ENCODE results near the gene ARHGEF38. TPM values are rescaled to one million over a fixed set of nuclear protein-coding genes. Genes with fewer than 3 reads are reported as not detected.

The ARHGEF38 gene
- polyA plus RNA-seq, 1 donor from 2014 or later: not detected

DNA sequence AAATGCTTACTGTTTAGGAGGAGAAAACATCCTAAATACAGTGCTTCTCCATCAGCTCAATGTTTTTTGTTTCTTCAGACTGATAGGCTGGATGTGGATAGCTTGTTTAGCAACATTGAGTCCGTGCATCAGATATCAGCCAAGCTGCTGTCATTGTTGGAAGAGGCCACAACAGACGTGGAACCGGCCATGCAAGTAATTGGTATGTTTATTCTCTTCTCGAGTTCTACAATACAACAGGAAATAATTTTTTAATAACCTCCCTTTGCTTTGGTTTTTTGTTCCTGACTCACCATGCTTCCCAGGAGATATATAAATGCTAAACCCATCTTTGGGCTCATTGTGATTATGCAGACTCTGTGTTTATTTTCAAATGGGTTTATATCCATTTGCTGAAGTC is 60.9 kb downstream of the ARHGEF38 start:
- Mint-ChIP-seq H3K27me3 (peaks cover 3% of the 10 kb centered on the region), H3K9me3 (peaks cover 0 to 12% (median 3%) of the 10 kb centered on the region in 3 donors), H3K4me1 (peaks cover 0 to 2% (median 0%) of the 10 kb centered on the region in 3 donors), H3K27ac (no peak overlapping the region), H3K4me3 (no peak overlapping the region), H3K36me3 (no peaks in the 10 kb centered on the region)

DNA sequence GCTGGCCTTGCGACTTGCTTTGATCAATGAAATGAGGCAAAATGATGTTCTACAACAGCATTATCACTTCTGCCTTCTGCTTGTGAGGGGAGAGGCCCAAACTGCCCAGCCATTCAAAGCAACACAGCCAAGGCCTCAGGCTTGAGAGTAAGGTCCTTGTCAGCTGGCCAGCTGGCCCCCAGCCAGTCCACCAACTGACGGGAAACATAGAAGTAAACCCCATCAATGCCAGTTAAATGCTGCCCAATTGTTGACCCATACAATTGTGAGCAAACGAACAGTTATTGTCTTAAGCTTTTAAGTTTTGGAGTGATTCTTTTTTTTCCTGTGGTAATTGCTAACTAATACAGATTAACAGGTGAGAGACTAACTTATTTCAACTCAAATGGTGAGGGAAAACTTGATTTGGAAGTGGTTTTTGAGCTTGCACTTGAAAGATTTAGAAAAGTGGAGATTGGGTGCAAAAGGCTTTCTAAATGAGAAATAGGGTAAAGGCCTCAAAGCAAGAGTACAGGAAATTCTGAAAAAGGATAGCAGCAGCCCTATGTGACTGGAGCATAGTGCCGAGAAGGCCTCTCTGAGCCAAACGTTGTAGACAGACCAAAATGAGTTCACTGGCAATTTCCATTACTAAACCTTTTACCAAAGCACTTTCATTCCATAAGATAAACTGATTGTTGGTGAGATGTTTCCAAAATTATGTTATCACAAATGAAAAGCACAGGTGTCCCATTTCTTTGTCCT is 66.9 kb downstream of the ARHGEF38 start:
- Mint-ChIP-seq H3K27me3 (no peaks in the 10 kb centered on the region), H3K36me3 (no peaks in the 10 kb centered on the region), H3K27ac (no peak overlapping the region), H3K4me3 (no peak overlapping the region), H3K9me3 (peaks cover 0 to 7% (median 1%) of the 10 kb centered on the region in 3 donors), H3K4me1 (peaks cover 0 to 2% (median 0%) of the 10 kb centered on the region in 3 donors)

DNA sequence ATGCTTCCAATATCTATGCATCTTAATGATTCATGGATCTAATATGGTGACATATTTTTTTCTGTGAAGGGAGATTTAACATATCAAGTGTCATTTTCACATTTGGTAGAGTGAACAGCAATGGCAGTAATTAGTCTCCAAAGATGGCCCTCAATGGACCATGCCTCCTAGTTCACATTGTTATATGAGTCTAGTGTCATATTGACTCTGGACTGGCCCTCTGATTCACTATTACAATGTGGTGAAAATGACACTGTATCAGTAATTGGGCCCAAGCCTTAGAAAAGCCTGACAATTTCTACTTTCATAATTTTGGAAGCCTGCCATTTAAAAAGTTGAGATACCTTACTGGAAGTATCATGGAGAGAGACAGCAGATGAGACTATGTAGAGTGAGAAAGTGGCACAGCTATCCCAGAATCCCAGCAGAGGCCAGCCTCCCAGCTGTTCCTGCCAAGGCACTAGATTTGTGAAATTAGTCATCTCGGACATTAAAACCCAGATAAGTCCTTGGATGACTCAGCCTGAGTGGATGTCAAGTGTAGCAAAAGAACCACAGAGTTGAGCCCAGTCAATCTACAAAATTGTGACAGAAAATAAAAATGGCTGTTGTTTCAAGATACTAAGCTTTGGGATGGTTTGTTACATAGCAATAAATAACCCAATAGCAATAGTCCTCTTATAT is 68.4 kb downstream of the ARHGEF38 start:
- Mint-ChIP-seq H3K27me3 (no peaks in the 10 kb centered on the region), H3K9me3 (peaks cover 0 to 5% (median under 1%) of the 10 kb centered on the region in 3 donors), H3K4me3 (no peak overlapping the region), H3K36me3 (no peaks in the 10 kb centered on the region), H3K27ac (no peak overlapping the region), H3K4me1 (no peaks in the 10 kb centered on the region)

DNA sequence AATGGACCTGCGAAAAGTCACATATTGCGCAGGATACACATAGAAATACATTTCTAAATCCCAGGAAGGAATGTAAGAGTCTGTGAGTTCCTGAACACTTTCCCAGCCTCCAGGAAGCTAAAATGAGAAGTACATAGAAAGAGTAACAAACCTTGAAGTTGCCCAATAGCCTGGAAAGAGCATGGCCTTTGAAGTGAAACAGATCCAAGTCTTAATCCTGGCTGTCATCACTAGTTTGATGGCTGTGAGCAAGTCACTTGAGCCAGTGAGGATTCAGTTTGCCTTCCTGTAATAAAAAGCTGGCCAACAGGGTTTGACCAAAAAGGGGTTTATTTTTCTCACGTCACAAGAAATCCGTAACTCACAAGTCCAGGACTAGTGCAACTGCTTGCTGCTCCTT is 69.8 kb downstream of the ARHGEF38 start:
- Mint-ChIP-seq H3K4me3 (no peak overlapping the region), H3K4me1 (no peaks in the 10 kb centered on the region), H3K9me3 (no peaks in the 10 kb centered on the region), H3K27me3 (peaks cover 2% of the 10 kb centered on the region), H3K27ac (no peak overlapping the region), H3K36me3 (no peaks in the 10 kb centered on the region)

DNA sequence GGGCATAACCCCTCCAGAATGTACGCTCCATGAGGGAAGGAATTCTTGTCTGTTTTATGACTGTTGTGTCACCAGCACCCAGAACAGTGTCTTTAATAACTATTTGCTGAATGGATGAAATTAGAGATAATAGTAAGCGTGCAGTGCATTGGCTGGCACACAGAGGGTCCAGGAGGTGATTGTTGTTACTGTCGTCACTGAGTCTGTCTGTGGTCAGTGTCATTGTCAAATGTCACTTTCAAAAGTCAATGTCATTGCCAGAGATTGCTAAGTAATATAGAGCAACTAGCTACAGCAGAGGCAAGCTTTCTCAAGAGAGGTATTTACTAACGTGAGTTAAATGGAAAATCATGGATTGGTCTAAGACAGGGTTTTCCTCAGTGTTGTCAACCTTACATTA is 70.7 kb downstream of the ARHGEF38 start:
- Mint-ChIP-seq H3K9me3 (no peaks in the 10 kb centered on the region), H3K36me3 (no peaks in the 10 kb centered on the region), H3K4me3 (no peak overlapping the region), H3K27ac (no peak overlapping the region), H3K4me1 (no peaks in the 10 kb centered on the region), H3K27me3 (peaks cover 2% of the 10 kb centered on the region)

DNA sequence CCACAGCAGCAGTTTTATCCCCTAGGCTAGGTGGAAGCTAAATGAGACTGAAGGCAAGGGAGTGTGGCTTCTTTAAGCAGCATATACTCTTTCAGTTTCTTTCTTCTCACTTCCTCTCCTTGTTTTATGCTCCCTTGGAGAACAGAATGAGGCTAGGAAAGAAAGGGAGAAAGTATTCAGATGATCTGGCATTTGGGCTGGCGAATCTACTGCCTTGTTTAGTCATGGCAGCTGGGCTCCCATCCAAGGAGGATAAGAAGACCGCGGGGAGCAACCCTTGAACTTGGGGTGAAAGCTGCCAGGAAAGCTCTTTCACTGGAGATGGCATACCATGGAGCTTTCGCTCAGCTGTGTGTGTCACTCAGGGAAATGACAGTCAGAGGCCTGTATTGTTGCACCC is 72.1 kb downstream of the ARHGEF38 start:
- no peak overlapping the region for H3K27ac Mint-ChIP-seq
- peaks cover 2% of the 10 kb centered on the region for H3K27me3 Mint-ChIP-seq
- no peaks in the 10 kb centered on the region for H3K9me3 Mint-ChIP-seq
- H3K4me1 Mint-ChIP-seq: no peaks in the 10 kb centered on the region
- H3K36me3 Mint-ChIP-seq: no peaks in the 10 kb centered on the region
- H3K4me3 Mint-ChIP-seq: no peak overlapping the region

DNA sequence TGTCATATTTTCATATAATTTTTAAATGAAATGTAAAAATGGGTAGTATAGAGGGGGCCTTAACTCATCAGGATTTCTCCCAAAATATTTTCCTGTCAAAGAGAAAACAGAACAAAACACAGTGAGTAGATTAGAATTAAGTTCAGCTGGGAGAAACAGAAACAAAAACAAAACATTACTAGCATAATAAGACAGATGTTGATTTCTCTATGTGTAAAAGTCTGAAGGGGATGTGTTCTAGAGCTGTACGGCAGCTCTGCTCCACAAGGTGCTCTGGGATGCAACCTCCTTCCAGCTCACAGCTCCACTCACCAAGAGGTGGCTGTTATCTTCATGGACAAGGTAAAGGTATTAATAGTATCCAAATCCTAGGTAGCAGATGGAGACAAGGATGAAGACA is 72.8 kb downstream of the ARHGEF38 start:
- H3K4me3 Mint-ChIP-seq: no peak overlapping the region
- H3K9me3 Mint-ChIP-seq: no peaks in the 10 kb centered on the region
- H3K36me3 Mint-ChIP-seq: no peaks in the 10 kb centered on the region
- peaks cover 2% of the 10 kb centered on the region for H3K27me3 Mint-ChIP-seq
- no peak overlapping the region for H3K27ac Mint-ChIP-seq
- no peaks in the 10 kb centered on the region for H3K4me1 Mint-ChIP-seq

DNA sequence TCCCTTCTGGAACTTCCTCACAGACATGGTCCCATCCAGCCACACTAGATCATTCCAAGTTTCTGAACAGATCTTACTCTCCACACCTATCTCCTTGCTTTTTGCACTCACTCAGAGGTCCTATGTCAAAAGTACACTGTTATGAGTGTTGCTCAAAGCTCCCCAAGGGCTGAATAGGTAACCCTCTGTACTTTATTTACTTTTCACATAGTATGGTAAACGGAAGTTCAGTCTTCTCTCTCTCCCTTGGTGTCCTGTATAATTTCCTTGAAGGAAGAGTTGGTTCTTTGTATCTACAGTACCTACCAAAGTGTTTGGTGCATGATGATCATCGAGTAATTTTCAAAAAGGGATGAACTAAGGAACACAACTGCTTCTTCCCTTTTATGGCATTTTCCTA is 74.4 kb downstream of the ARHGEF38 start:
- no peak overlapping the region for H3K27ac Mint-ChIP-seq

DNA sequence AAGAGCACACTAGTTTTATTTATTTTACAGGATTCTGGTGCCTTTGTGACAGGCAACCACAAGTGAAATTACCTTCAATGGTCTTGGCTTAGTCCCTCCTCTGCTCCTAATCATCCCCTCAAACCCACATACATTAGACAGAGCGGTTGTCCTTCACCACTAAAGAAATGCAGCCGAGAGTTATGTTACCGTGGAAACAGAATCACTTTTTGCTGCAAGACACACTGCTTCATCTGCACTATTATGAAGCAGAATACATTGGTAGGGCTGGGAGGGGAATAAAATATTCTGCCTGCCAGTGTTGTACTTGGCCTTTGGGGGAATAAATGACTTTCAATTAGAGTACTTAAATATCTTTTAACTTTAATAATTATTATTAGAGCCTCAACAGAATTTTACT is 75.2 kb downstream of the ARHGEF38 start:
- no peak overlapping the region for H3K27ac Mint-ChIP-seq
- H3K4me1 Mint-ChIP-seq: no peaks in the 10 kb centered on the region
- H3K27me3 Mint-ChIP-seq: peaks cover 2% of the 10 kb centered on the region
- H3K4me3 Mint-ChIP-seq: no peak overlapping the region
- no peaks in the 10 kb centered on the region for H3K9me3 Mint-ChIP-seq
- no peaks in the 10 kb centered on the region for H3K36me3 Mint-ChIP-seq

More for the DNA sequence above, 74.4 kb downstream of the ARHGEF38 start:
- Mint-ChIP-seq H3K4me1 (no peaks in the 10 kb centered on the region), H3K36me3 (no peaks in the 10 kb centered on the region), H3K4me3 (no peak overlapping the region), H3K27me3 (peaks cover 2% of the 10 kb centered on the region), H3K9me3 (no peaks in the 10 kb centered on the region)

DNA sequence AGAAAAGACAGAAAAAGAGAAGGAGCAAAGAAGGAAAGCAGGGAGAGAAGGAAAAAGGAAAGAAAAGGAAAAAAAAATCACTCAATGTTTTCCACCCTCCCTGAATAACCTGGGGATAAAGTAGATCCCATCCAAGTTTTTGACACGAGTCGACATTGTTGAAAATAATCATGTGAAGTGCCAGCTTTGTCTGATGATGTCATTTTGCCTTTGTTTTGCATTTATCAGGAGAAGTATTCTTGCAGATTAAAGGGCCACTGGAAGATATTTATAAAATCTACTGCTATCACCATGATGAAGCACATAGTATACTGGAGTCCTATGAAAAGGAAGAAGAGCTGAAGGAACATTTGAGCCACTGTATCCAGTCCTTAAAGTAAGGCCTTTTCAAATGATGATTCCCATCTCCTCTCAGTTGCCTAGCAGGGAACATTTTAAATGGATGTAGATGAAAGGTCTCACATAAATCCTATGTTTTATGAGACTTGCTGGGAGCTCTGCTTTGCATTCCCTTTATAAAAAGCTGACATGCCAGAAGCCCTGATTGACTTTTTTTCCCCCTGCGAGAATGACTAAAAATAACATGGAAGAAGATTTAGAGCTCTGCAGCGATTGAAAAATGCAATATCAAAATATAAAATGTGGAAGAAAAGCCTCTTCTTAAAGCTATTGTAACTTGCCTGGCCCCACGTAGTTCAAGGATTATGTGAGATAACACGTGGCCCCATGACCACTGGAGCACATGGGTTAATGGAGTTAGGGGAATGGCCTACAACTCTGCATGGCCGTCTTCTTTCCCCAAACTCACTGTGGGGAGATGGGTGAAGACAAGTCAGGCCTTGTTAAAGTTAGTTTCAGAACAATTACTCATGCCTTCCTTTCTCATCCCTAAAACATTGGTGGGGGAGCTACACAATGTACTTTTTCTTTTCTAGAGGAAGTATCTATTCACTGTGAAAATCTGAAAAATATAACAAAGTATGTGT is 78.5 kb downstream of the ARHGEF38 start:
- H3K36me3 Mint-ChIP-seq: no peaks in the 10 kb centered on the region
- H3K4me3 Mint-ChIP-seq: no peak overlapping the region
- peaks cover 2% of the 10 kb centered on the region for H3K27me3 Mint-ChIP-seq
- H3K27ac Mint-ChIP-seq: no peak overlapping the region
- peaks cover 7 to 10% (median 10%) of the 10 kb centered on the region in 3 donors for H3K4me1 Mint-ChIP-seq
- no peaks in the 10 kb centered on the region for H3K9me3 Mint-ChIP-seq

DNA sequence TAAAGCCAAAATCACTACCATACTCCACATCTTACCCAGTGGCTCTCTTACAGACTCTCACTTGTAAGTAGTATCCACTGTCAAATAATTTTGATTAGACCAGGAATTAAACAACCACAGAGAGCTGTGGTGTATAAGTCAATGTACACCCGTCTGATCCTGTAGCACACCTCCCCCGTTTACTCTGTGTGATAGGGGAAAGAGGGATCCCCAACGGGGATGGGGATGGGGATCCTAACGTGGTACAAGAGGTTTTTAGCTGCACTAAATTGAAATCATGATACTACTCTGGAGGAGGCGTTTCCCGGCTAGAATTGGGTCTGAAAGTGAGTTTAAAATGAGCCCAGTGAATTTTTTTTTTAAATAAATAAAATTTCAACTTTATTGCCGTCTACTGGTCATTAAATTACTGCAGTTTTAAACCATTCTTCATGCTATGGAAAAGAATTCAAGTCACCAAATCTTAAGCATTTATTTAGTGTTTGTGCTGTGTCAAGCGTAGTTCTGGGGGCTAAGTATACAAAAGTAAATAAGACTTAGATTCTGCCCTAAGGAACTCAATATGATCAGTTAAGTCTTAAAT is 79.5 kb downstream of the ARHGEF38 start:
- H3K4me1 Mint-ChIP-seq: peaks cover 7 to 10% (median 10%) of the 10 kb centered on the region in 3 donors

DNA sequence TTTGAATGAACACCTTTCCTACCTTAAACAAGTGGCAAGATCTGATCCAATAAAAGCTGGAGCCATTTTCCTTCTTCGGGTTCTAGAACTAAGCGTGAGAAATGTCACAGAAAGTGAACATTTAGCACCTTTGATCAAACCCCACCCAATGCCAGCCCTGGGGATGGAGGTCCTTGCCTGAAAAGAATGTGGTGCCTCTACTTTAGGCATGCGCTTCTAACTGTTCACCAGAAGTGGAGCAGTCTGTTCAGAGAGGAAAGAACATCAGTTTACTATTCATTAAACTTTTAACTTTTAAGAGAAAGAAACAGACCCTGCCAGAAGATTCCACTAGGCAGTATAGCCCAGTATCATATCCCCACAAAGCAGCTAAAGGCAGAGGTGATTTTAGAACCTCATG is 80.2 kb downstream of the ARHGEF38 start:
- H3K36me3 Mint-ChIP-seq: peaks cover 2% of the 10 kb centered on the region
- peaks cover 13 to 15% (median 13%) of the 10 kb centered on the region in 3 donors for H3K4me1 Mint-ChIP-seq
- no peak overlapping the region for H3K27ac Mint-ChIP-seq
- no peaks in the 10 kb centered on the region for H3K9me3 Mint-ChIP-seq
- no peaks in the 10 kb centered on the region for H3K27me3 Mint-ChIP-seq
- H3K4me3 Mint-ChIP-seq: no peak overlapping the region

More for the DNA sequence above, 79.5 kb downstream of the ARHGEF38 start:
- H3K4me3 Mint-ChIP-seq: no peak overlapping the region
- no peak overlapping the region for H3K27ac Mint-ChIP-seq
- H3K9me3 Mint-ChIP-seq: no peaks in the 10 kb centered on the region
- peaks cover 2% of the 10 kb centered on the region for H3K27me3 Mint-ChIP-seq
- no peaks in the 10 kb centered on the region for H3K36me3 Mint-ChIP-seq

DNA sequence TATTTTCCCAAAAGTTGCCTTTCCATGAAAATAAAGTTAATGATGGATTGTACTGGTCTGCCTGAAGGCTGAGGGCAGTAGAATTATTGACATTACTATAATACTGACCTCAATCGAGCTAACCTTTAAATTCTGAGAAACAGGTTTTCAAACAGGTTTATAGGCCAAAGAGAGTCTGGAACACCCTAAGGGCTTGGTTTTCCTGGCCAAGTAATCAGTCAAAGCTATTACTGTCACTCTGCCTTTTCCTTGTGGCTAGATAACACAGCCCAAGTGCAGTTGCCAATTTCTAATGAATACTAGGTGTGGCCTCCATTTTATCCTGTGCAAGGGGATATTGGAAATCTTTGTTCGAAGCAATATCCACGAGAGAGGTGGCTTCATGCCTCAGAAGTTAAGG is 80.8 kb downstream of the ARHGEF38 start:
- H3K27ac Mint-ChIP-seq: no peak overlapping the region

DNA sequence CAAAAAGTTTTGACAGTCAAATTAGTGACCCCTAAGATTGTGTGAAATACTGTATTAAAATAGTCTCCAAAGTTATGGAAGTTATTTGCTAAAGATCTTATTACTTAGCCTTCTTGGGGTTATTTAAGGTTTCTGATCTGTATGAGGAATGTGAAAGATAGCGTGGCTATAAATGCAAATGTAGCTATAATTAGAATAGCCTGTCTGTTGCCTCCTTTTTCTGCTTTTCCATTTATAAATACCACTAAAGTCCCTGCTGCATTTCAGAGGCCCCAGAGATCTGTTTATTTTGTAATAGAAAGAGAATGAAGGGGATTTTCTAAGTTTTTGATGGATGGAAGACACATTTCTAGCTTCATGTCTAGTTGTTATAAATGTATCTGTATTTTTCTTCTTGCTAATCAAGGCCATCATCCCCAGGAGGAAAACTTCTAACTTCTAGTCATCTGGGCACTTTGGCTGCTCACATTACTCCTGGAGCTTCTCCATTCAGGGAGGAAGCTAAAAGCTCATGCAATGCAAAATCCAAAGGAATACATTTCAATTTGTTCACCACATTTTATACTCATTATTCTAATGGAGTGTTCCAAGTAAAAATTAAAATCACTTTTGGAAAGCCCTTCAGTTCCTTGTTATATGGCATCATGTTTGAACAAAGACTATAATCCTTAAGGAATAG is 82.1 kb downstream of the ARHGEF38 start:
- Mint-ChIP-seq H3K27ac (no peak overlapping the region), H3K9me3 (no peaks in the 10 kb centered on the region), H3K27me3 (no peaks in the 10 kb centered on the region), H3K36me3 (peaks cover 2% of the 10 kb centered on the region), H3K4me1 (peaks cover 15 to 18% (median 16%) of the 10 kb centered on the region in 3 donors), H3K4me3 (no peak overlapping the region)

More for the DNA sequence above, 80.8 kb downstream of the ARHGEF38 start:
- peaks cover 15 to 18% (median 16%) of the 10 kb centered on the region in 3 donors for H3K4me1 Mint-ChIP-seq
- no peaks in the 10 kb centered on the region for H3K27me3 Mint-ChIP-seq
- peaks cover 2% of the 10 kb centered on the region for H3K36me3 Mint-ChIP-seq
- no peaks in the 10 kb centered on the region for H3K9me3 Mint-ChIP-seq
- no peak overlapping the region for H3K4me3 Mint-ChIP-seq

All from IgD-negative memory B cell (primary cell).